H1 (cell line): Measurements from ENCODE around the gene HTR1B. TPM values are rescaled to one million over a fixed set of nuclear protein-coding genes. Genes with fewer than 3 reads are reported as not detected.

ENCODE experiments used
- CTCF ChIA-PET: fragments of 300-600 bp; sonication (Branson Sonifier 250); formaldehyde crosslinking; loops from one replicate; lab custom pipeline; 2021; ENCODE audit not compliant: partially characterized antibody; lab: Charles Lee
- POLR2A ChIA-PET: fragments of 300-600 bp; sonication (Branson Sonifier 250); formaldehyde crosslinking; loops from one replicate; lab custom pipeline; 2021; ENCODE audit warnings: inconsistent platforms; ENCODE audit not compliant: partially characterized antibody; lab: Charles Lee
- DNase-seq, 2 experiments: peaks; one replicate each; pipeline versions ENCODE4 v3.0.0 to v3.0.0-alpha.2; 2010 to 2022; ENCODE audit warnings: low spot score in 2 of 2, low read depth in 1 of 2, mixed read lengths in 1 of 2
- FAIRE-seq: peaks from 2 replicates; lab custom pipeline; 2011; peaks lifted over from hg19 to GRCh38; lab: Jason Lieb, UNC
- H2AFZ ChIP-seq: 2 replicates; pipeline ENCODE4 v1.8.1; 2012; ENCODE audit warnings: low read length, inconsistent platforms
- H2AK5ac ChIP-seq: 2 replicates; pipeline ENCODE4 v1.6.1; 2013; ENCODE audit warnings: low read depth, low read length
- H2BK120ac ChIP-seq: replicated peaks from 2 replicates; pipeline ENCODE3; 2013; ENCODE audit warnings: low read depth, low read length, inconsistent platforms
- H2BK12ac ChIP-seq: 2 replicates; pipeline ENCODE4 v1.6.1; 2013; ENCODE audit warnings: low read depth, low read length
- H2BK15ac ChIP-seq: 2 replicates; pipeline ENCODE4 v1.6.1; 2013; ENCODE audit warnings: low read length
- H2BK20ac ChIP-seq: 2 replicates; pipeline ENCODE4 v1.6.1; 2013; ENCODE audit warnings: low read length
- H2BK5ac ChIP-seq: 2 replicates; pipeline ENCODE4 v1.6.1; 2013; ENCODE audit warnings: low read depth, low read length
- H3K14ac ChIP-seq: 2 replicates; pipeline ENCODE4 v1.6.1; 2013; ENCODE audit warnings: inconsistent platforms; ENCODE audit not compliant: insufficient read length
- H3K18ac ChIP-seq: 2 replicates; pipeline ENCODE4 v1.6.1; 2013; ENCODE audit warnings: low read length; ENCODE audit errors: extremely low read depth
- H3K23ac ChIP-seq: 2 replicates; pipeline ENCODE4 v1.6.1; 2013; ENCODE audit warnings: inconsistent platforms; ENCODE audit not compliant: insufficient read length
- H3K23me2 ChIP-seq: 2 replicates; pipeline ENCODE4 v1.6.1; 2013; ENCODE audit warnings: low read depth, low read length
- H3K27ac ChIP-seq: 2 replicates; pipeline ENCODE4 v1.6.1; 2011; ENCODE audit warnings: low read depth, low read length, inconsistent platforms
- H3K27me3 ChIP-seq, 4 experiments: replicated peaks in 1 of 4; 1 replicate in 1 of 4; 2 replicates in 3 of 4; pipeline versions ENCODE4 v1.6.1 to v1.8.1; 2011 to 2013; ENCODE audit warnings: low read length in 3 of 4, mild to moderate bottlenecking in 3 of 4, inconsistent platforms in 2 of 4, mixed read lengths in 2 of 4, moderate library complexity in 1 of 4; ENCODE audit not compliant: control insufficient read depth in 3 of 4, insufficient read depth in 3 of 4; ENCODE audit errors: extremely low read depth in 1 of 4
- H3K36me3 ChIP-seq, 4 experiments: 2 replicates each; pipeline versions ENCODE4 v1.6.1 to v1.8.1; 2011 to 2013; ENCODE audit warnings: mild to moderate bottlenecking in 4 of 4, low read length in 3 of 4, moderate library complexity in 2 of 4, control low read depth in 1 of 4, inconsistent platforms in 1 of 4; ENCODE audit not compliant: insufficient read depth in 4 of 4, control insufficient read depth in 2 of 4
- H3K4ac ChIP-seq: replicated peaks from 2 replicates; pipeline ENCODE3; 2013; ENCODE audit warnings: low read length, low read depth, mixed read lengths, inconsistent platforms; ENCODE audit not compliant: insufficient read length
- H3K4me1 ChIP-seq, 4 experiments: replicated peaks in 1 of 4; 1 replicate in 1 of 4; 2 replicates in 3 of 4; pipeline versions ENCODE4 v1.6.1 to v1.8.1; 2011 to 2013; ENCODE audit warnings: low read length in 3 of 4, inconsistent platforms in 2 of 4, mixed read lengths in 1 of 4; ENCODE audit not compliant: insufficient read depth in 4 of 4, control insufficient read depth in 3 of 4
- H3K4me2 ChIP-seq, 2 experiments: 2 replicates each; pipeline versions ENCODE4 v1.6.1 to v1.8.1; 2011 to 2013; ENCODE audit warnings: low read depth in 2 of 2, low read length in 2 of 2, control low read depth in 1 of 2, inconsistent platforms in 1 of 2, mild to moderate bottlenecking in 1 of 2; ENCODE audit not compliant: insufficient read depth in 1 of 2
- H3K4me3 ChIP-seq, 4 experiments: fragments of 200-600, 300-600 bp in 1 of 4; sonication (generic), shearing (Covaris generic), sonication (Bioruptor Twin) in 1 of 4; 2 replicates each; pipeline versions ENCODE4 v1.5.1 to v1.8.1; 2011 to 2016; ENCODE audit warnings: low read length in 4 of 4, low read depth in 3 of 4, control low read depth in 2 of 4, inconsistent platforms in 2 of 4, mild to moderate bottlenecking in 2 of 4, mixed read lengths in 1 of 4, moderate library complexity in 1 of 4; ENCODE audit not compliant: insufficient read depth in 2 of 4; ENCODE audit errors: extremely low read depth in 1 of 4
- H3K56ac ChIP-seq: replicated peaks from 2 replicates; pipeline ENCODE3; 2013; ENCODE audit warnings: low read depth, mild to moderate bottlenecking, mixed read lengths, low read length, inconsistent platforms; ENCODE audit not compliant: insufficient read length
- H3K79me1 ChIP-seq: 2 replicates; pipeline ENCODE4 v1.6.1; 2013; ENCODE audit warnings: low read depth, low read length, control low read depth
- H3K79me2 ChIP-seq, 2 experiments: 2 replicates each; pipeline versions ENCODE4 v1.6.1 to v1.8.1; 2012 to 2013; ENCODE audit warnings: low read length in 2 of 2, mild to moderate bottlenecking in 2 of 2, inconsistent platforms in 1 of 2; ENCODE audit not compliant: insufficient read depth in 2 of 2, control insufficient read depth in 1 of 2
- H3K9ac ChIP-seq, 4 experiments: replicated peaks in 1 of 4; 1 replicate in 1 of 4; 2 replicates in 3 of 4; pipeline versions ENCODE4 v1.6.1 to v1.8.1; 2011 to 2013; ENCODE audit warnings: low read depth in 3 of 4, low read length in 3 of 4, control low read depth in 2 of 4, mild to moderate bottlenecking in 2 of 4, moderate library complexity in 2 of 4, inconsistent platforms in 1 of 4; ENCODE audit errors: extremely low read depth in 1 of 4
- H3K9me3 ChIP-seq, 2 experiments: 2 replicates each; pipeline versions ENCODE4 v1.6.1 to v1.8.1; 2012 to 2013; ENCODE audit warnings: mild to moderate bottlenecking in 2 of 2, moderate library complexity in 2 of 2, control low read depth in 1 of 2, inconsistent platforms in 1 of 2, low read depth in 1 of 2, low read length in 1 of 2, mixed read lengths in 1 of 2; ENCODE audit not compliant: insufficient read depth in 2 of 2
- H4K20me1 ChIP-seq, 2 experiments: replicated peaks in 1 of 2; 2 replicates each; pipeline versions ENCODE3 to v1.8.1; 2011 to 2013; ENCODE audit warnings: inconsistent platforms in 2 of 2, low read length in 2 of 2, mild to moderate bottlenecking in 1 of 2; ENCODE audit not compliant: insufficient read depth in 2 of 2, control insufficient read depth in 1 of 2
- H4K5ac ChIP-seq: 2 replicates; pipeline ENCODE4 v1.6.1; 2013; ENCODE audit warnings: low read length, low read depth, mixed read lengths, inconsistent platforms; ENCODE audit not compliant: insufficient read length
- H4K8ac ChIP-seq: 2 replicates; pipeline ENCODE4 v1.8.0; 2013; ENCODE audit warnings: mild to moderate bottlenecking, moderate library complexity, low read length, inconsistent platforms; ENCODE audit not compliant: insufficient read depth; ENCODE audit errors: extremely low read depth
- H4K91ac ChIP-seq: replicated peaks from 2 replicates; pipeline ENCODE3; 2013; ENCODE audit warnings: low read length, mixed read lengths, inconsistent platforms; ENCODE audit not compliant: insufficient read length
- ASH2L ChIP-seq: fragments of 200-600, 300-600 bp; sonication (generic); IDR thresholded peaks from one replicate; pipeline ENCODE4 v1.7.1; 2017; ENCODE audit warnings: low read length
- BRCA1 ChIP-seq: IDR thresholded peaks from 2 replicates; pipeline ENCODE4 v1.6.1; 2012; ENCODE audit warnings: low read depth, low read length, improper control_type of control experiment
- CBX5 ChIP-seq: fragments of 300-800, 300-1000 bp; sonication (generic); IDR thresholded peaks from 2 replicates; pipeline ENCODE4 v1.7.1; 2016; ENCODE audit warnings: antibody characterized with exemption, low read length, low read depth
- CBX8 ChIP-seq: fragments of 300-800, 300-1000 bp; sonication (generic); IDR thresholded peaks from 2 replicates; pipeline ENCODE4 v1.7.1; 2016; ENCODE audit warnings: low read depth, low read length, borderline replicate concordance
- CHD1 ChIP-seq: IDR thresholded peaks from 2 replicates; pipeline ENCODE4 v1.6.1; 2012; ENCODE audit warnings: low read depth, low read length, improper control_type of control experiment
- EP300 ChIP-seq, 2 experiments: IDR thresholded peaks; 1 replicate in 1 of 2; 2 replicates in 1 of 2; pipeline ENCODE4 v1.6.1; 2011 to 2012; ENCODE audit warnings: low read depth in 2 of 2, low read length in 2 of 2, mild to moderate bottlenecking in 2 of 2, borderline replicate concordance in 1 of 2, inconsistent platforms in 1 of 2, moderate library complexity in 1 of 2
- HDAC6 ChIP-seq: IDR thresholded peaks from one replicate; pipeline ENCODE4 v1.7.1; 2012; ENCODE audit warnings: low read depth, mild to moderate bottlenecking, inconsistent platforms, low read length, moderate library complexity
- JUN ChIP-seq: IDR thresholded peaks from 2 replicates; pipeline ENCODE4 v1.6.1; 2011; ENCODE audit warnings: low read depth, mild to moderate bottlenecking, improper control_type of control experiment, low read length
- JUND ChIP-seq: IDR thresholded peaks from 2 replicates; pipeline ENCODE4 v1.6.1; 2011; ENCODE audit warnings: mild to moderate bottlenecking, improper control_type of control experiment, low read length
- NRF1 ChIP-seq: IDR thresholded peaks from 2 replicates; pipeline ENCODE4 v1.6.1; 2011; ENCODE audit warnings: mild to moderate bottlenecking, low read depth, low read length, improper control_type of control experiment
- POU5F1 ChIP-seq: IDR thresholded peaks from 2 replicates; pipeline ENCODE4 v1.6.1; 2011; ENCODE audit warnings: low read depth, mild to moderate bottlenecking, low read length, moderate library complexity
- SIRT6 ChIP-seq: IDR thresholded peaks from one replicate; pipeline ENCODE4 v1.7.1; 2012; ENCODE audit warnings: low read length, inconsistent platforms
- SP2 ChIP-seq: IDR thresholded peaks from 2 replicates; pipeline ENCODE4 v1.6.1; 2012; ENCODE audit warnings: mild to moderate bottlenecking, low read length, inconsistent platforms
- SP4 ChIP-seq: IDR thresholded peaks from 2 replicates; pipeline ENCODE4 v1.6.1; 2012; ENCODE audit warnings: low read length, inconsistent platforms
- TAF7 ChIP-seq: optimal IDR thresholded peaks from 2 replicates; pipeline ENCODE3; 2011; ENCODE audit warnings: low read depth, mild to moderate bottlenecking, inconsistent platforms, low read length, moderate library complexity, borderline replicate concordance
- TEAD4 ChIP-seq: IDR thresholded peaks from 2 replicates; pipeline ENCODE4 v1.6.1; 2012; ENCODE audit warnings: low read depth, low read length, inconsistent platforms, mixed read lengths
- YY1 ChIP-seq: IDR thresholded peaks from 2 replicates; pipeline ENCODE4 v1.6.1; 2011; ENCODE audit warnings: low read depth, mild to moderate bottlenecking, low read length
- WGBS, 2 experiments: shearing (Covaris generic) in 1 of 2; methylation state at CpG; one replicate each; pipeline versions ENCODE4 v1.1.6 to v1.1.7; 2013 to 2015; ENCODE audit warnings: low lambda C conversion rate in 2 of 2, mixed read lengths in 2 of 2, inconsistent platforms in 1 of 2, low coverage in 1 of 2, missing lambda C conversion rate in 1 of 2; ENCODE audit not compliant: insufficient replicate concordance in 2 of 2, insufficient coverage in 1 of 2, insufficient read length in 1 of 2; ENCODE audit errors: extremely low coverage in 1 of 2, missing lambda C conversion rate in 1 of 2; 5-methylcytosine and 5-hydroxymethylcytosine counted together
- polyA plus RNA-seq, 7 experiments: library from polyadenylated mRNA; depleted of rRNA in 3 of 7; stranded (reverse) in 5 of 7; unstranded in 2 of 7; fragments of >200 nt in 5 of 7; fragments of 200-250 nt in 2 of 7; gene quantifications; 1 replicate in 5 of 7; 2 replicates in 1 of 7; 4 replicates in 1 of 7; pipeline versions ENCODE4 v1.2.1 to v1.2.3, GENCODE V29; 2011 to 2013; ENCODE audit warnings: missing spikeins in 2 of 7, mixed read lengths in 2 of 7
- total RNA-seq: library from RNA; stranded (reverse); fragmentation: NEBNext Ultra II Directional; extraction: Animal tissue kit (Norgen Biotek cat#: 25700); gene quantifications from 2 replicates; pipeline ENCODE4 v1.2.1, GENCODE V29; 2021

HTR1B gene
- total and polyA plus RNA-seq, 2 of the 8 experiments (the other 6 are each of a cell fraction or from before 2014, with no cell fraction given): 1.1 to 1.4 TPM

DNA sequence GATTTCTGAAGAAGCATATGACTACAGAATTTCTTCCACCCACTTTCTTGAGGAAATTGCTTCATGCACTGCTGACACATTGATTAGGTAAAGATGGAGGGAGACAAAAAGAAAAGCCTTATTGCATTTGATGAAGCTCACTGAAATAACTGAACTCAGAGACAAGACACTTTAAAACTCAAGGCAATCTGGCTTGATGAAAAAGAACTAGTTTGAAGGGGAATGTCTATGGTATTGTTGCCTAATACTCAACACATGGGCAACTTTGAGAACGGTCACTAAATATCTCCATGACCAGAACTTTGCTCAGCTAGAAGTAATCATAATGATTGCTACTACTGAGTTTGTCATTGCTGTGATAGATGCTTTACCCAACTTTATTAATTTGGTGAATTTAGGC, 38.1 kb downstream of the HTR1B start:
- Histone ChIP-seq H3K79me2 (no peaks in the 10 kb centered on the region), H2BK5ac (no peak overlapping the region), H2BK15ac (no peak overlapping the region), H2BK12ac (no peak overlapping the region), H3K9me3 (no peaks in the 10 kb centered on the region), H3K4me1 (no peaks in the 10 kb centered on the region), H4K91ac (no peak overlapping the region), H3K9ac (no peak overlapping the region), H3K79me1 (no peaks in the 10 kb centered on the region), H3K36me3 (no peaks in the 10 kb centered on the region), H3K4me3 (no peak overlapping the region), H3K23me2 (no peaks in the 10 kb centered on the region), H3K4me2 (no peak overlapping the region), H3K4ac (no peak overlapping the region), H4K20me1 (no peaks in the 10 kb centered on the region), H2BK20ac (no peak overlapping the region), H3K18ac (no peak overlapping the region), H3K14ac (no peak overlapping the region), H2BK120ac (no peak overlapping the region), H3K23ac (no peak overlapping the region), H3K56ac (no peak overlapping the region), H2AK5ac (no peak overlapping the region), H3K27me3 (no peaks in the 10 kb centered on the region), H3K27ac (no peak overlapping the region), H2AFZ (no peak overlapping the region), H4K5ac (no peak overlapping the region), H4K8ac (no peak overlapping the region)
- FAIRE-seq (no peak), DNase-seq (no peak)
- TF ChIP-seq SP2: no peak
- no peak for TF ChIP-seq POU5F1
- no peak for TF ChIP-seq JUN
- no peak for TF ChIP-seq TAF7
- TF ChIP-seq ASH2L: no peak
- TF ChIP-seq TEAD4: no peak
- TF ChIP-seq BRCA1: no peak
- TF ChIP-seq CBX8: no peak
- no peak for TF ChIP-seq CBX5
- TF ChIP-seq EP300 (IDR thresholded peaks at IDR 0.05; ENCODE audit: borderline replicate concordance in 1 of 2, low read depth in 2 of 2, low read length in 2 of 2): no peak
- TF ChIP-seq NRF1: no peak
- TF ChIP-seq YY1: no peak
- no peak for TF ChIP-seq SP4
- no peak for TF ChIP-seq HDAC6
- TF ChIP-seq SIRT6: no peak
- TF ChIP-seq CHD1: no peak
- no peak for TF ChIP-seq JUND
- ChIA-PET POLR2A (no interaction called here), CTCF (interaction anchor here (1.1 to 1.6 kb wide), 2 partner anchors 19 to 253 kb away, joined by 3 to 4 read pairs; no protein-coding TSS in a partner anchor)
- whole genome bisulfite sequencing, 2 experiments: 93% methylated on average over 1 of the region's 1 CpG; no CpG with 5 or more reads in 1 of the 2 experiments
